Thoracic aorta (tissue), 2 donors: ENCODE results near the gene DOCK4. TPM values are rescaled to one million over a fixed set of nuclear protein-coding genes. Genes with fewer than 3 reads are reported as not detected.

ENCODE experiments used
- ATAC-seq: fragments of 150-250 bp; one replicate; pipeline ENCODE4 v1.8.0; 2017; ENCODE audit warnings: low read depth; ENCODE audit not compliant: insufficient number of reproducible peaks, low FRiP score
- DNase-seq: peaks from one replicate; pipeline ENCODE4 v3.0.0-alpha.2; 2020; ENCODE audit warnings: low spot score
- H3K27ac ChIP-seq, 2 donors: fragments of 200-600 bp; sonication (generic); 1 replicate in 1 of 2; 2 replicates in 1 of 2; pipeline ENCODE4 v1.5.1; 2016; ENCODE audit warnings: mild to moderate bottlenecking in 2 of 2, moderate library complexity in 2 of 2
- H3K27me3 ChIP-seq: fragments of 200-600 bp; sonication (generic); replicated peaks from 2 replicates; pipeline ENCODE4 v1.6.0; 2016; ENCODE audit warnings: mild to moderate bottlenecking; ENCODE audit not compliant: insufficient read depth
- H3K36me3 ChIP-seq: fragments of 200-600 bp; sonication (generic); one replicate; pipeline ENCODE4 v1.5.1; 2016
- H3K4me1 ChIP-seq, 2 donors: fragments of 200-600 bp; sonication (generic); 1 replicate in 1 of 2; 2 replicates in 1 of 2; pipeline versions ENCODE4 v1.5.1 to v1.6.0; 2016; ENCODE audit warnings: low read depth in 2 of 2, mild to moderate bottlenecking in 1 of 2; ENCODE audit not compliant: control insufficient read depth in 1 of 2
- H3K4me3 ChIP-seq: fragments of 200-600 bp; sonication (generic); 2 replicates; pipeline ENCODE4 v1.5.1; 2016; ENCODE audit warnings: mild to moderate bottlenecking
- H3K9me3 ChIP-seq: fragments of 200-600 bp; sonication (generic); 2 replicates; pipeline ENCODE4 v1.5.1; 2016
- total RNA-seq, 2 donors: library from RNA; depleted of rRNA; stranded (reverse); fragments of >200 nt; gene quantifications; one replicate each; pipeline versions ENCODE4 v1.1.0 to v1.2.3, GENCODE V29; 2016
- TF ChIP-seq, protein P1 (sequence below): fragments of 200-600 bp; sonication (generic); IDR thresholded peaks from one replicate; pipeline ENCODE4 v1.5.1; 2019; ENCODE audit warnings: antibody characterized with exemption

Gene DOCK4
- total RNA-seq, 2 donors from 2014 or later, result 22.3 to 71.5 TPM

GRCh38 chr7:111801277-111801676 lies 404.9 kb downstream of the DOCK4 start:
- TF ChIP-seq, protein P1, sequence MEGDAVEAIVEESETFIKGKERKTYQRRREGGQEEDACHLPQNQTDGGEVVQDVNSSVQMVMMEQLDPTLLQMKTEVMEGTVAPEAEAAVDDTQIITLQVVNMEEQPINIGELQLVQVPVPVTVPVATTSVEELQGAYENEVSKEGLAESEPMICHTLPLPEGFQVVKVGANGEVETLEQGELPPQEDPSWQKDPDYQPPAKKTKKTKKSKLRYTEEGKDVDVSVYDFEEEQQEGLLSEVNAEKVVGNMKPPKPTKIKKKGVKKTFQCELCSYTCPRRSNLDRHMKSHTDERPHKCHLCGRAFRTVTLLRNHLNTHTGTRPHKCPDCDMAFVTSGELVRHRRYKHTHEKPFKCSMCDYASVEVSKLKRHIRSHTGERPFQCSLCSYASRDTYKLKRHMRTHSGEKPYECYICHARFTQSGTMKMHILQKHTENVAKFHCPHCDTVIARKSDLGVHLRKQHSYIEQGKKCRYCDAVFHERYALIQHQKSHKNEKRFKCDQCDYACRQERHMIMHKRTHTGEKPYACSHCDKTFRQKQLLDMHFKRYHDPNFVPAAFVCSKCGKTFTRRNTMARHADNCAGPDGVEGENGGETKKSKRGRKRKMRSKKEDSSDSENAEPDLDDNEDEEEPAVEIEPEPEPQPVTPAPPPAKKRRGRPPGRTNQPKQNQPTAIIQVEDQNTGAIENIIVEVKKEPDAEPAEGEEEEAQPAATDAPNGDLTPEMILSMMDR, result no peak
- Histone ChIP-seq H3K4me1 (peaks cover 9 to 32% of the 10 kb centered on the region in 2 donors), H3K9me3 (peaks cover 32% of the 10 kb centered on the region), H3K27me3 (no peaks in the 10 kb centered on the region), H3K36me3 (no peaks in the 10 kb centered on the region), H3K27ac (no peak overlapping the region), H3K4me3 (no peak overlapping the region)
- ATAC-seq (no peak), DNase-seq (no peak)

GRCh38 chr7:111796671-111797070 lies 409.5 kb downstream of the DOCK4 start:
- ATAC-seq (no peak), DNase-seq (no peak)
- no peaks in the 10 kb centered on the region for H3K36me3 ChIP-seq

DNA sequence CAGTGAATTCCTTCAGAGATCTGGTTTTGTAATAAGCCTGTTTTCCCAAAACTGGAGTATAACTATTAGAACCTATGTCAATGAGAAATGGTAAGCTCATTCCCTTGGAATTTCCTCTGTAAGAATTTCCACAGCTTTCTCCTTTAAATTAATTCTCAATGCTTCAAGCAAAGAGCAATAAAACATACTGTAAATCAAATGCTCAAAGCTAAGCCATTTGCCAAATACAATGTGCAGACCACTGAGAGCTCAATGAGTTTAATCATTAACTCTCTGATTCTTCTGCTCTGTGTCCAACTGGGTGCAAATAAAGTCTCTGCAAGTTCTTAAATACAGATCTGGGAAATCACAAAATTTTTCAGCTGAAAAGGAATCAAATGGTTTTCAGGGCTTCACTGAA lies 416.3 kb downstream of the DOCK4 start:
- DNase-seq (no peak), ATAC-seq (no peak)
- TF ChIP-seq, protein P1, result no peak
- Histone ChIP-seq H3K9me3 (no peaks in the 10 kb centered on the region), H3K27me3 (no peaks in the 10 kb centered on the region), H3K4me3 (no peak overlapping the region), H3K36me3 (no peaks in the 10 kb centered on the region), H3K27ac (peak overlapping the region; percentile 33 to 45), H3K4me1 (peaks cover 12 to 44% of the 10 kb centered on the region in 2 donors)

More at GRCh38 chr7:111796671-111797070, 409.5 kb downstream of the DOCK4 start:
- Histone ChIP-seq H3K9me3 (peaks cover 42% of the 10 kb centered on the region), H3K27ac (no peak overlapping the region), H3K4me3 (no peak overlapping the region), H3K27me3 (no peaks in the 10 kb centered on the region), H3K4me1 (peaks cover 0 to under 1% of the 10 kb centered on the region in 2 donors)
- TF ChIP-seq, protein P1, result no peak

GRCh38 chr7:111789048-111789320 lies 417.2 kb downstream of the DOCK4 start:
- no peak for DNase-seq
- H3K36me3 ChIP-seq, result no peaks in the 10 kb centered on the region
- H3K9me3 ChIP-seq, result no peaks in the 10 kb centered on the region
- no peak for ATAC-seq
- TF ChIP-seq, protein P1, result no peak
- H3K27me3 ChIP-seq, result no peaks in the 10 kb centered on the region
- peak overlapping the region in 1 of 2 donors; percentile 45 for H3K27ac ChIP-seq
- H3K4me1 ChIP-seq, result peaks cover 13 to 53% of the 10 kb centered on the region in 2 donors
- H3K4me3 ChIP-seq, result peak overlapping the region; percentile 26

- Histone ChIP-seq H3K9me3 (no peaks in the 10 kb centered on the region), H3K4me1 (peaks cover 13 to 54% of the 10 kb centered on the region in 2 donors), H3K36me3 (no peaks in the 10 kb centered on the region), H3K27me3 (no peaks in the 10 kb centered on the region), H3K4me3 (peak overlapping the region; percentile 26), H3K27ac (peak overlapping the region; percentile 44 to 45)
- ATAC-seq, result no peak
- TF ChIP-seq, protein P1, result no peak
- no peak for DNase-seq
Observed at GRCh38 chr7:111788286-111789047, 417.7 kb downstream of the DOCK4 start.
